ENCODE measurements around the gene MACO1.
"Not testable (repeated sequence)": the region's sequence is repeated elsewhere in the genome, so short reads cannot be mapped to it uniquely, and the experiment has no call there.

- not testable (repeated sequence) for TF ChIP-seq CTCF (conservative IDR thresholded peaks at IDR 0.05); EZH2 (IDR thresholded peaks at IDR 0.05; ENCODE audit: low read depth)
These were observed 43.6 kb upstream of the MACO1 start for GRCh38 chr1:25387096-25387495.

Measured in PC-9 (cell line).